Measurements from ENCODE around the gene PLET1.
A peak's percentile ranks its signal among the peaks of the same experiment; 100 is the strongest.

The PLET1 gene

DNA sequence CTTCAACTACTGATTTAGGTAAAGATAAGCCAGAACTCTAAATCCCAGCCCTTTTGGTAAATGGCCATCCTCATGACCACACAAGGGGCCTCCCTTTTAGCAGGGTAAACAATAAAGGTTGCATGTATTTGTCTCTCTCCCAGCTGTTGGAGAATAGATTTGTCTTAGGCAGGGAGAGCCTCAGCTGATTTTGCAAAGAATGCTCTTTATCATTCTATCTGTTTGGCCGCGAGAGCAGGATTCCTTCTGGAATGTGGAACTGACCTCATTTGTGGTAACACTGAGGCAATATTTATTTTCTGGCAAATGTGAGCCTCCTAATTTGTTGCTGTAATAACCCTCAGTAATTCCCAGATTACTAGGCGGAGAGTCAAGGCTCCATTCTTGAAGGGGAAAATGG, 19.2 kb downstream of the PLET1 start:
- DNase-seq (ENCODE audit: low read depth, low spot score), result no peak

- no peak for DNase-seq (ENCODE audit: low read depth, low spot score)
Observed at GRCh38 chr11:112238041-112238440, 22.6 kb downstream of the PLET1 start.

- DNase-seq (ENCODE audit: low read depth, low spot score), result no peak
Observed at GRCh38 chr11:112237451-112237850, 23.2 kb downstream of the PLET1 start.

DNA sequence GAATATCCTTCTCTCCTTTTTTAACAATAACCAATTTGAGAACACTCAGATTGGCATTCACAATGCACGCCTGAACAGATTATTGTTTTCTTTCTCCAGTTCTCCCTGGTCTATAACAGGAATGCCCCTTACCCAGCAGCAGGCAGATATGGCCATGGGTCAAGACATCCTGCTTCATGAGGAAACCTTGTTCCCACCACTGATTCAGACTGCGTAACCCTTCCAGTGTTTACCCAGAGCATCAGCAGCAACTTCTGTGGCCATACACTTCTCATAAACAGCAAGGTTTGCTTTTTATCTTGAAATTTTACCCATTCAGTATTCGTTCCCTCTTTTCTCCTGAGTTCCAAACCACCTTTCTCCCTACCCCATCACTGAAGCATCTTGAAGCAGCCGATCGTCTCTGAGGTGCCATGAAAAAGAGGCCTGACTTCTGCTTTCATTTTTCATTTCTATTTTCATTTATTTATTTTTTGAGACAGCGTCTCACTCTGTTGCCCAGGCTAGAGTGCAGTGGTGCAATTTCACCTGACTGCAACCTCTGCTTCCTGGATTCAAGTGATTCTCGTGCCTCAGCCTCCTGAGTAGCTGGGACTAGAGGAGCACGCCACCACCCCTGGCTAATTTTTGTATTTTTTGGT, 24.8 kb downstream of the PLET1 start:
- DNase-seq (ENCODE audit: low read depth, low spot score), result no peak

DNA sequence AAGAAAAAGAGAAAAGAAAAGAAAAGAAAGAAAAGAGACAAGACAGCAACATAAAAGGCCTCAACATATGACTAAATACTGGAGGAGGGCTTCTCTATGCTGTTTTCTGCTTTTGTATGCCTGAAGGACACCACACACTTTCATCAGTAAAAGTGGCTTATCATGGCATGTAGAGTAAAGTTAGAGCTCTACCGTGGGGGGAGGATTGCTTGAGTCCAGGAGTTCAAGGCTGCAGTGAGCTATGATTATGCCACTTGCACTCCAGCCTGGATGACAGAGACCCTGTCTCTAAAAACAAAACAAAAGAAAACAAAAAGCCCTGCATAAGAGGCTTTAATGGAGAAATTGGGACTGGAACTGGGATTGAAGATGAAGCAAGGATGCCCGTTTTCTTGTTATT, 28.7 kb downstream of the PLET1 start:
- DNase-seq (ENCODE audit: low read depth, low spot score), result no peak

DNA sequence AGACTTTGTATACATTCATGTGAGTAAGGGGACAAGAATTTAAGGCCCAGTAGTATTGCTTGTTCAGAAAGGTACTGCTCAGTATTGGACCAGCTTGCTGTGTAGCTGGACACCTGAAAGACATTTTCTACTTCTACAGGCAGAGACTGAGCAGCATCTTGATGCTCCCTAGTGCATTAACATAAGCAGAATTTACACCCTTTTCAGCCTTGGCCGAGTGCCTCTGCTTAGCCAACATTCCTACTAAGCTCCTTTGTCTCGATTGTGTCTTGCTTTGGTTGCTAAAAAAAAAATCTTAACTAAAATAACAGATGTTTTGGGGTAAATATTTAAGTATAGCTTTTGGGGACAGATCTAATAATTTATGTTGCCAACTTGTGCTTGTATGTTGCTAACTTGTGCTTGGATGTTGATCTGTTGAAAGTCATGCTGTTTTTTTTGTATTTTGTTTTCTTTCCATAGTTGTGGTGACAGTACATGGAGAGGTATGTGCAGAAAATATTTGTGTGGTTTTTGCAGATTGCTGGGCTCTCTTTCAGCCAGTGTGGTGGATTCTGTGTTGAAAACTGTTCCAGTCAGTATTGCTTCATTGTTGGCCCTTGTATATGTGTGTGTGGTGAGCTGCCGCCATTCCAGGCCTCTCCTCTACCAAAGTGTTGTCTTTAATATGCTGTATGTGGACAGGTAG, 30.8 kb downstream of the PLET1 start:
- DNase-seq (ENCODE audit: low read depth, low spot score), result no peak

DNA sequence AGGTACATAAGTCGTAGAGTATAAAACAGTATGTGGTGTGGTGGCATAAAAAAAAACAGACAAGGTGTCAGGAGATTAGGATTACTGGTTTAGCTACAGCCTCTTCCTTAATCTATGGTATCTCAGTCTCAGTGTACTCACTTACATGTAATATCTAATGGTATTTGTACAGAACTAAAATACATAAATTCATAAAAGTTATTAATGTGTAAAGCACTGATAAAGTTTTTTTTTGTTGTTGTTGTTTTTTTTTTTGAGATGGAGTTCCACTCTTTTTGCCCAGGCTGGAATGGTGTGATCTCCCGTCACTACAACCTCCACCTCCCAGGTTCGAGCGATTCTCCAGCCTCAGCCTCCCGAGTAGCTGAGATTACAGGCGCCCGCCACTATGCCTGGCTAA, 31.5 kb downstream of the PLET1 start:
- no peak for DNase-seq (ENCODE audit: low read depth, low spot score)

GRCh38 chr11:112228706-112229105, 32.0 kb downstream of the PLET1 start:
- DNase-seq (ENCODE audit: low read depth, low spot score), result no peak

DNA sequence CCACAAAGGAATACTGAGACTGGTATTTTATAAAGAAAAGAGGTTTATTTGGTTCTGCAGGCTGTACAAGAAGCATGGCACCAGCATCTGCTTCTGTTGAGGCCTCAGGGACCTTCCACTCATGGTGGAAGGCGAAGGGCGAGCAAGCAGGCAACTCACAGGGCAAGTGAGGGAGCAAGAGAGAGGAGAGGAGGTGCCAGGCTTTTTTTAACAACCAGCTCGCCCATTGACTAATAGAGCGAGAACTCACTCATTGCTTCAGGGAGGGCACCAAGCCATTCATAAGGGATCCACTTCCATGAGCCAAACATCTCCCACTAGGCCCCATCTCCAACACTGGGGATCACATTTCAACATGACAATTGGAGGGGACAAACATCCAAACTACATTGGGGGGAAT, 33.2 kb downstream of the PLET1 start:
- DNase-seq (ENCODE audit: low read depth, low spot score), result no peak

- no peak for DNase-seq (ENCODE audit: low read depth, low spot score)
Observed at GRCh38 chr11:112226831-112227401, 33.7 kb downstream of the PLET1 start.

DNA sequence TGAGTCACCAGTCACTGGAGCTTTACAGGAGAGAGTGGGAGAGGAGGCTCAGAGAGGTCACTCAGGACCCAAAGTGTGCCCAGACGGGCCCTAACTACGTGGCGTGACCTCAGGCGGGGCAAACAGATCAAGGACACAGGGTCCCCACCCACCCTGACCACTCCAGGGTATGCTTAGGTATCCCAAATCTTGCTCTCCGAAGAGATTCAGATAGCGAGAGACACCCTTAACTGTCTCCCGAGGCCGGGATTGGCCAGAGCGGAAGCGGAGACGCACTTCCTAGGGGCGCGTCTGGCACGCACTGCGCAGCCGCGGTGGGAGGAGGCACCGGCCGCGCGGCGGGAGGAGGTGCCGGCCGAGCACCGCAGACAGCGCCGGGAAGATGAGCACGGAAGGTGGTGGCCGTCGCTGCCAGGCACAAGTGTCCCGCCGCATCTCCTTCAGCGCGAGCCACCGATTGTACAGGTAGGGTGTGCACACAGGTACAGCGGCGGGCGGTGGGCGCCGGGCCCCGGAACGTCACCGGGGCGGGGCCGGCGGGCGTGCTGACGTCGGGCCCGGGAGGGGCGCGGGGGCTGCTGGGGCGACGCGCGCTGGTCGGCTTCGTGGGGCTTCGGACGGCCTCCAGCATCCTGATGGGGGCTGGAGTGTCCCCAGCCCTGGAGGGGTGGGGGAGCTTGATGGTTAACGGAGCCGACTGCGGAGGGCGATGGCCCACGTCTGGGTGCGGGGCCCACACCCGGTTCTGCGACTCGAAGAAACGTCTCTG, 34.4 kb downstream of the PLET1 start, which contains the start of gene PTS:
TSS of gene PTS (plus strand) at position 367 of the 769 bp plus-strand sequence. CDS start at position 383, 16 bp downstream.
- DNase-seq (ENCODE audit: low read depth, low spot score), result peak; percentile 76

DNA sequence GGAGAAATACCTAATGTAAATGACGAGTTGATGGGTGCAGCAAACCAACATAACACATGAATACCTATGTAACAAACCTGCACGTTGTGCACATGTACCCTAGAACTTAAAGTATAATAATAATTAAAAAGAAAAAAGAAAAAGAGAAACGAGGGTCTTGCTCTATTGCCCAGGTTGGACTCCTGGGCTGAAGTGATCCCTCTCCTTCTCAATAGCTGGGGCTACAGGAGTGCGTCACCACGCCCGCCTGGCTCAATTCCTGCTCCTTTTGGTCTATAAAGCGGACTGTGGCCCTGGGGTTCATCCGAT, 35.0 kb downstream of the PLET1 start:
- DNase-seq (ENCODE audit: low read depth, low spot score), result no peak

GRCh38 chr11:112223754-112224532, 36.7 kb downstream of the PLET1 start:
- no peak for DNase-seq (ENCODE audit: low read depth, low spot score)

DNA sequence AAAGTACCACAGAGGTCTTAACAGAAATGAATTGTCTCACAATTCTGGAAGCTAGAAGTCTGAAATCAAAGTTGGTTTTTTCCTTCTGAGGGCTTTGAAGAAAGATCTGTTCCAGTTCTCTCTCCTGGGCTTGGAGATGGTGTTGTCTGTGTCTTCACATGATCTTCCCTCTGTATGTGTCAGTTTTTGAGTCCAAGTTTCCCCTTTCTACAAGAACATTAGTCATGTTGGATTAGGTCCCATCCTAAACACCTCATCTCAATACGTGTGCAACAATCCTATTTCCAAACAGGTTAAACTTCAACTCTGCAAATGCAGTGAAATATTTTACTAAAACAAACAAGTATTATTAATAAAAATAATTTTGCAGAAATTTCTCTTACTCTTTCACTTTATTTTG, 37.5 kb downstream of the PLET1 start:
- DNase-seq (ENCODE audit: low read depth, low spot score), result no peak

- DNase-seq (ENCODE audit: low read depth, low spot score), result no peak
Observed at GRCh38 chr11:112222303-112222702, 38.4 kb downstream of the PLET1 start.

GRCh38 chr11:112221274-112221835, 39.3 kb downstream of the PLET1 start:
- DNase-seq (ENCODE audit: low read depth, low spot score), result no peak

DNA sequence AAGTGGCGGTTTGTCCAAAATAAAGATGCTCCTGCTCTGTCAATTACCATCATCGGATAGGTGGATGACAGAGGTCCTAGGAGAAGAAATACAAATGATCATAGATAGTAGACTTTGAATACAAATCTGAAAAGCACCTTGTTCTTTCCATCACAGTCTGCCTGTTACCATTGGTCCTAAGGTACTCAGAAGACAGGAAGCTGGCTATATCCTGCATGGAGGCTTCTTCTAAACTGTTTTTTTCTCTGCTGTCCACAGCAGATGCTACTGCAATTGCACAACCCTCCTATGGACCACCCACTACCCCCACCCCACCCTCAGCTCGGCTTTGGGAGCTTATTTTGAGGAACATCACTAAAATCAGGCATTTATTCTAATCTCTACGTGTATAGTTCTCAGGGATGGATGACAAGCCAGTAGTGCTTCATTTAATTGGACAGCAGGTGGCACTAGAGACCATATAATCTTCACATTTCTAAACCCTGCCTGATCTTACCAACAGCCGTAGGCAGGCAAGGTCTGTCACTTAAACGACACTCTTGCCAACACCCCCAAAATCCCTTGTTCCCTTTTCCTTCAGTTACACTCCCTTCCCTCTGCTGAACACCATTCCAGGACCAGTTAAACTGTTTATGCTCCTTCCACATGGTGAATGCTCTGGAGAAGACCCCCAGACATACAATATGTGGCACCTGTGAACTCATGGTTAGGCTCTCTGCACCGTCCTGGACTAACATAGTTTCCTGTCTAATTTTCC, 41.0 kb downstream of the PLET1 start:
- DNase-seq (ENCODE audit: low read depth, low spot score), result peak; percentile 15

DNA sequence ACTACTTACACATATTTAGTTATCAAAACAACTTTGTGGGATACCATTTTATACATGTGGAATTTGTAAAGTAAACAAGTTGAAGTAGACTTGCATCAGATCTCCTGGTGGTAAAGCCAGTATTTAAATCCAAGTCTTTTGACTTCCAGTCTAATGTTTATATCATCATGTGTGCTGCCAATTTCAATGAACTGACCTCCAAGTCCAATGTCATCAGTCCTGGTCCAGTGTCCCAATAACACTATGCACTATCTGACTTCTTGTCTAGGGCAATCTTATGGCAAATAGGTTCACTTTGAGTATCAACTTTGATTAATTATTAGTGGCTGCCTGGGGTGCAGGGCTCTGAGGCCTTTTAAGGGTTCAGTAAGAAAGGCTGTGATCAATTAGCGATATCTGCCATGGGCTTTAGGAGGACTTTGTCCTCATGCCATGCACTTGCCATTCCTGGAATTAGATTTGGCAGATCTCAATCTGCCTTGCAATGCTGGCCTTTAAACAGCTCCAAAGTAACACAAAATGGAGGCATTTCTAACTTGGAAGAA, 44.0 kb downstream of the PLET1 start:
- DNase-seq (ENCODE audit: low read depth, low spot score), result no peak

GRCh38 chr11:112215621-112216020, 45.0 kb downstream of the PLET1 start:
- no peak for DNase-seq (ENCODE audit: low read depth, low spot score)

GRCh38 chr11:112213753-112214152, 46.9 kb downstream of the PLET1 start:
- DNase-seq (ENCODE audit: low read depth, low spot score), result no peak
